ENCODE data around the gene UTRN. TPM values are rescaled to one million over a fixed set of nuclear protein-coding genes. Genes with fewer than 3 reads are reported as not detected.

UTRN gene
- polyA plus RNA-seq, 4 donors, result 136 to 157 (median 141) TPM

DNA sequence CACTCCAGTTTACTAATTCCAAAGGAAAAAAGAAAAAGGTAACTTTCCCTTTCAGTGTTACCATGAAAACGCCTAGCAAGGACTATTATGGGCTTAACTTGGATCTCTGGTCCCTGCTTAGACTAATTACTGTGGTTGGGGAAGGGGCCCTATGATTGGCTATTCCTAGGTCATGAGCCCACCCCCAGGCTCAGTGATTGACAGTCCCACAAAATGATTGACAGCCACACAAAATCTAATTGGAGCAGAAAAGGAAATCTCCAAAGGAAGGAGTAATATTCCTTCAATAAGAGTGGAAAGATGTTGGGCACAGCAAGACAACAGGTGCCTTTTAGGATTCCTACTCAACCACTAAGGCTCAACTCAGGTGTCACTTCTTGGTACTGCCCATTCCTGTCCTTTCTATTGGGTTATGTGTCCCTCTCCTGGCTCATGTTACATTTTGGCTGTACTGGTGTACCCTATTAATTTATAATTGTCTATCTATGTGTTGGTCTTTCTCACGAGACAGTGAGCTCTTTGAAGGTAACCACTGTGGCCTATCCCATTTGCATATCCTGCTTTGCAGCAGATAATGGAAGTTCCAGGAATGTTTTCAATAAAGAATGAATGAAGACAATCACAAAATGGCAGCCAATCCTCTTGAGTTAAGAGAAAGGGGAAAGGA, 5.5 kb upstream of the UTRN start:
- DNase-seq (ENCODE audit: low read depth in 4 of 4, low spot score in 3 of 4), result no peak

GRCh38 chr6:144283646-144284477, 1.3 kb upstream of the UTRN start:
- peak in 2 of 4 donors; percentile 29 to 30 for DNase-seq (ENCODE audit: low read depth in 4 of 4, low spot score in 3 of 4)

DNA sequence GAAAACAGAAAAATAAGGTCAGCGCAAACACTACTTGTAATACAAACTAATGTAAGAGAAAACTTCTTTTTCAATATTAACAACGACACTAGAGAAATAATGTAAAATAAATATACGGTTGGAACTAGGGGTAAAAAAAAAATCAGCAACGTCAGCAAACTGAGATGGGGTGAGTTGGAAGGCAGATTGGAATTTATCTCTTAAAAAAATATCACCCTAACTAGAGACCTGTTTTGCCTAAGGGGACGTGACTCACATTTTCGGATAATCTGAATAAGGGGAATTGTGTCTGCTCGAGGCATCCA, 705 bp upstream of the UTRN start:
- DNase-seq (ENCODE audit: low read depth in 4 of 4, low spot score in 3 of 4), result no peak

DNA sequence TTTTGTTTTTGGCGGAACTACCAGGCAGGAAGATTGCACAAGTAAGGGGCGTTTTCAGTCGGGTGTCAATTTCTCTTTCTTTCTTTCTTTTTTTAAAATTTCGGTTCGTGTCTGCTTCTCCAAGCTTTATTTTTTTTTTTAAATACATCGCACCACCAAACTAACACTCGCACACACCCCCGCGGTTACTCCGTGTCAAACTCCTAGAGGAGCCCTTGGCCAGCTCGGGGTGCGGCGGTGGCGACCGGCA, 338 bp downstream of the UTRN start:
- no peak for DNase-seq (ENCODE audit: low read depth in 4 of 4, low spot score in 3 of 4)

- peak in 3 of 4 donors; percentile 39 to 51 (median 49) for DNase-seq (ENCODE audit: low read depth in 4 of 4, low spot score in 3 of 4)
Measured at GRCh38 chr6:144285798-144286502, 815 bp downstream of the UTRN start.

DNA sequence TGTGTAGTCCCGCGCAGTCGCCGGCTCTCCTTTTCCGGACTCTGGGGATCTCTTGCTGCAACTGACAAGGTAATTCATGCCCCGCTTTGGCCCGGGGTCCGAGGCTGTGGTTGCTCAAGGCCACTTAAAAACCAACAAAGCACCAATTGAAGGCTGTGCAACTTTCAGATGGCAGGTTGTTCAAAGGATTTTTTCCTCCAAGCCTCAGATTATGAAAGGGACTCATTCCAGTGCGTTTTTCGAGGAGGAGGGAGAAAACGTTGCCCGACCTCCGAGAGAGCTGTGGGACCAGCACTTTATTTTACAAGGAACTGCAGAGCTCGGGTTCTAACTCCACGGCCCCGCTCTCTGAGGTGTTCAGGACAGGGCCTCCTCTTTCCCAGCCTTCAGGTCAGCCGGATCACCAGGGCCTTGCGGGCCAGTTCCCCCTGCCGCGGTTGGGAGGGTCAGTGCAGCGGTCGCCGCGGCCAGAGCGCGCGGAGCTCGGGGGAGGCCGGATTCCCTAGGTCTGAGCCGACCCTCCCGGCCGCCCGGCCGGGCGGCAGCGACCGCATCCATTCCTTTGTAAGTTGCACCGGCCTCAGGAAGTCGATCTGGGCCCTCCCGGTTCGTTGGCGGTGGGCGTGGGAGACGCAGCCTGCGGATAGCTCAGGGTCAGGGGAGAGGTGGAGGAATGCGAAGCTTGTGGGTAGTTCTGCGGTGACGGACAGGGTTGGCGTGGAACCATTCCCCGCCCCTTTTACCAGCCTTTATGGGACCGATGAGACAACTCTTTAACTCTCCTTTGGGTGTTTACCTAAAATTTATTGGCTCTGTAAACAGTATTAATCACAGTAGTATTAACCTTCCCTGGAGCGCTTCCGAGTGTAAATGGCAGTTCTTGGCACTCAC, 1.6 kb downstream of the UTRN start:
- DNase-seq (ENCODE audit: low read depth in 4 of 4, low spot score in 3 of 4), result peak in 3 of 4 donors; percentile 48 to 53 (median 51)

DNA sequence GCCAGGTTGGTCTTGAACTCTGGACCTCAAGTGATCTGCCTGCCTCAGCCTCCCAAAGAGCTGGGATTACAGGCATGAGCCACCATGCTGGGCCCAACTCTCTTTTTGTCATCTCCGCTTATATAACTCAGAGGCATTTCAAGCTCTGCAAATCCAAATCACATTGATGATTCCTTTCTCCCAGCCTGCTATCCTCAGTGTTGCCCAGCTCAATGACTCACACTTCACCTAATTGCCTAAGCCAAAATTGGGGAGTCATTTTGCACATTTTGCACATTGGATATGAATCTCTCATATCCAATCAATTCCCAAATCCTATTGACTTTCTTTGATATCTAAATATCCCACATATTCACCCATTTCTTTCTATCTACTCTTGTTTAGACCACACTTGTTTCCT, 3.9 kb downstream of the UTRN start:
- no peak for DNase-seq (ENCODE audit: low read depth in 4 of 4, low spot score in 3 of 4)

DNA sequence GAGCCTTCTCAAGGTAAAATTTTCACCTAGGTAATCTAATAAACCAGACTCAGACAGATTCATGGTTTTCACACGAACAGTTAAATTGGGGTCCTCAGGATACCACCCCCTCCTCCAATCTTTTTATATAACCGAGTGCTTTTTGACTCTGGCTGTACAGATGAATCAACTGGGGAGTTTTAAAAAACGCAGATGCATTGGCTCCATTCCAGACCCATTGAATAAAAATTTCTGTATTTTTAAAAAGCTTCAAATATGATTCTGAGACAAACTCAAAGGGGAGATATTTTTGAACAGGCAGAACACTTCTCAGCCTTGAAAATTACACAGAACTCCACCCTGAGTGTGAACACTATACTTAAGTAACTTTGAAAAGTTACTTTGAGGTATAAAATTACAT, 7.2 kb downstream of the UTRN start:
- no peak for DNase-seq (ENCODE audit: low read depth in 4 of 4, low spot score in 3 of 4)

- DNase-seq (ENCODE audit: low read depth in 4 of 4, low spot score in 3 of 4), result no peak
Measured at GRCh38 chr6:144294016-144294415, 8.9 kb downstream of the UTRN start.

- DNase-seq (ENCODE audit: low read depth in 4 of 4, low spot score in 3 of 4), result no peak
Measured at GRCh38 chr6:144295211-144295610, 10.1 kb downstream of the UTRN start.

DNA sequence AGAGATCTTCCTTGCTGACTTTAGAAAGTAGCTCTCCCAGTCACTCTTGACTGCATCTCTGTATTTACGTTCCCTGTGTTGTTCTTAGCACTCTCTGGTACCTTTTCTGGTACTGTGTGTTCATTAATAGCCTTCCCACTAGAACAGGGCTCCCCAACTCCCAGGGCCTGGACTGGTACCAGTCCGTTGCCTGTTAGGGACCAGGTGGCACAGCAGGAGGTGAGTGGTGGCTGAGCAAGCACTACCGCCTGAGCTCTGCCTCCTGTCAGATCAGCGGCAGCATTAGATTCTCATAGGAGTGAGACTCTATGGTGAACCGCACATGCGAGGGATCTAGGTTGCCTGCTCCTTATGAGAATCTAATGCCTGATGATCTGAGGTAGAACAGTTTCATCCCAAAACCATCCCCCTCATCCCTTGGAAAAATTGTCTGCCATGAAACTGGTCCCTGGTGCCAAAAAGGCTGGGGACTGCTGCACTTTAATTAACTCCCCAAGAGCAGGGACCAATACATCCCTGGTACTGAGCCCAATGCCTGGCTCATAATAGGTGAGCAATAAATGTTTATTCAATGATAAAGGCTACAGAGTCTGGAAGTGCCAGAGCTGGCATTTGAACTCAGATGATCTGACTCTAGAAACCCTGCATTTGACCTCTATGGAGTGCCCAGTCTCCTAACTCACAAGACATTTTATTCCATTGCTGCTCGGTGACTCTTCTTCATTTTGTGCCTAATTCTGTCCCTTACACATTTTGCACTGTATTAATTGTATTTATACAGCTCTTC, 11.0 kb downstream of the UTRN start:
- no peak for DNase-seq (ENCODE audit: low read depth in 4 of 4, low spot score in 3 of 4)

DNA sequence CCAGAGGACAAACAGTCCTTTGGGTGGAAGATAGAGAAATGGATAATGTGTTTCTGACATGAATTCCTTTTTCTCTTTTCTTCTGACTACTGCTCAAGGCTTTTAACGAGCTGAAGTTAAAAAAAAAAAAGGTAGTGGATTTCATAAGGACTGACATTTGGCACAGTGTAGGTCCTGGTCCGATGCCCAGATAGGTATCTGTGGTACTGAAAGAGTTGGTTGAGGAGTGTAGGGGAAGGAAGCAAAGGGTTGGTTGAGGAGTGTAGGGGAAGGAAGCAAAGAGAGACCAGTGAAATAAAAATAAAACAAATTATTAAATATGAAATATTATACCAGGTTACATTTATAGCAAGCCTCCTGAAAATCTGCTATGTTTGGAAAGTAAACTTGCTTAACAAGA, 11.8 kb downstream of the UTRN start:
- no peak for DNase-seq (ENCODE audit: low read depth in 4 of 4, low spot score in 3 of 4)

- DNase-seq (ENCODE audit: low read depth in 4 of 4, low spot score in 3 of 4), result no peak
Measured at GRCh38 chr6:144297511-144298100, 12.5 kb downstream of the UTRN start.

DNA sequence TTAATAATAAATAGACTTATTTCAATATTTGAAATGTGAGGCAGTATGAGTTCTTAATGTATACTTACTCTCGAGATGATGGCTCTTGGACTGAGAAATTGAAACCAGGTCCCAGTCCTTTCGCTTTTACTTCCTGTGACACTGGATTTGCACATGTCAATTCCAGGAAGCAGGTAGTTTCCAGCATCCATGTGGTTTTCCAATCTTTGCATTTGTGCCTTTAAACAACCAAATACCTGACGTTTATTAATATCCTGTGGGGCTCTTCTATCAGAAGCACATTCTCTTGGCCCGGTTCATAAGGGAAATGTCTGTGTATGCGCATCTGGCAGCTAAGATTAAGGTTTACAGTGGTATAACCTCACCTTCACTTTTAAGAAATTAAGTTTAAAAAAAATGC, 13.1 kb downstream of the UTRN start:
- DNase-seq (ENCODE audit: low read depth in 4 of 4, low spot score in 3 of 4), result no peak

GRCh38 chr6:144298916-144299315, 13.8 kb downstream of the UTRN start:
- DNase-seq (ENCODE audit: low read depth in 4 of 4, low spot score in 3 of 4), result no peak

DNA sequence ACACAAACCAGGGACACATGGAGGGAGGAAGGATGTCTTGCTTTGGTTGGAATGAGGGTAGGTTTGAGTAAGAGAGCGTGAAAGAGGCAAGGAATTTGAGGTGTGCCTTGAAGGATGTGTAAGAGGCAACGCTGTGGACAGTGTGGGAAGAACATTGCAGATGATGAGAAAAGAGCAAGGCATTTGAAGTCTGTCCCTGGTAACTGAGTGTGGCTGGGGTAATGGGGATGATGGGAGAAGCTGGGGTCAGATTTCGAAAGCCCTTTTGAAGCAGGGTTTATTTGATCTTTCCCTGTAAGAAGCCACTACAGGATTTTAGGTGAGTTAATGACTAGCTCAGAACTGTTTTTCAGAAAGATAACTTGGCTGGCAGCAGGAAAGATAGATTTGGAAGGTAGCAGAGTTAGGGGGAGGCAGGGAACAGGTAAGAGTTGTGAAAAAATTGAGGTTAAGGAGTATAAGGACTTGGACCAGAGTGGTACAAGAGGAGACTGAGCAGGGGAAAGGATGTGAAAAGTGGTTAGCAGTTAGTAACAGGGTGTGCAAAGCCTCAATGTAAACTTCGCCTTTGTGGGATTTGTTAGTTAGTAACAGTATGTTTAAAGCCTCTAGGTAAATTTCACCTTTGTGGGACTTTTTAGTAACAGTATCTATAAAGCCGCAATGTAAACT, 17.7 kb downstream of the UTRN start:
- DNase-seq (ENCODE audit: low read depth in 4 of 4, low spot score in 3 of 4), result no peak

GRCh38 chr6:144304223-144304848, 19.2 kb downstream of the UTRN start:
- DNase-seq (ENCODE audit: low read depth in 4 of 4, low spot score in 3 of 4), result no peak

GRCh38 chr6:144305567-144305966, 20.4 kb downstream of the UTRN start:
- DNase-seq (ENCODE audit: low read depth in 4 of 4, low spot score in 3 of 4), result no peak

- DNase-seq (ENCODE audit: low read depth in 4 of 4, low spot score in 3 of 4), result no peak
Measured at GRCh38 chr6:144305985-144306384, 20.9 kb downstream of the UTRN start.

Measured in right renal pelvis (tissue), 4 donors.